Stimulated activated CD4-positive, alpha-beta T cell treated with anti-CD3 and anti-CD28 coated beads, Interleukin-1b, Interleukin-23, amount 100 ng/mL, for 48 hours (primary cell): ENCODE measurements around the gene STX8.
"Not testable (repeated sequence)": the region's sequence is repeated elsewhere in the genome, so short reads cannot be mapped to it uniquely, and the experiment has no call there.

Experiments
- DNase-seq: peaks from one replicate; pipeline ENCODE4 v3.0.0-alpha.2; 2020

The STX8 gene

GRCh38 chr17:9575381-9576101 lies at the start of gene STX8:
TSS of gene STX8 (minus strand) at chr17:9575820. CDS start at chr17:9575808, 12 bp downstream.
- DNase-seq = peak; percentile 83

- DNase-seq = no peak
Measured at GRCh38 chr17:9622961-9623360, 47.3 kb upstream of the STX8 start.

- no peak for DNase-seq
Measured at GRCh38 chr17:9615486-9615885, 39.9 kb upstream of the STX8 start.

GRCh38 chr17:9612006-9612405 lies 36.4 kb upstream of the STX8 start:
- DNase-seq = no peak

GRCh38 chr17:9611557-9611956 lies 35.9 kb upstream of the STX8 start:
- DNase-seq = no peak

- not testable (repeated sequence) for DNase-seq
Measured at GRCh38 chr17:9607058-9607457, 31.4 kb upstream of the STX8 start.

- DNase-seq = no peak
Measured at GRCh38 chr17:9606453-9606852, 30.8 kb upstream of the STX8 start.

GRCh38 chr17:9604583-9604982 lies 29.0 kb upstream of the STX8 start:
- not testable (repeated sequence) for DNase-seq

- DNase-seq = no peak
Measured at GRCh38 chr17:9598661-9599060, 23.0 kb upstream of the STX8 start.

GRCh38 chr17:9597638-9598037 lies 22.0 kb upstream of the STX8 start:
- DNase-seq = not testable (repeated sequence)

- no peak for DNase-seq
Measured at GRCh38 chr17:9594065-9594464, 18.4 kb upstream of the STX8 start.

GRCh38 chr17:9587969-9588656 lies 12.5 kb upstream of the STX8 start:
- DNase-seq = no peak

- no peak for DNase-seq
Measured at GRCh38 chr17:9577373-9577709, 1.7 kb upstream of the STX8 start.

- DNase-seq = peak; percentile 77
Measured at GRCh38 chr17:9576521-9577372, 1.1 kb upstream of the STX8 start, which contains the start of gene CFAP52. TSS of gene CFAP52 (plus strand) at chr17:9576642. CDS start at chr17:9576696, 54 bp downstream.

GRCh38 chr17:9571201-9571600 lies 4.4 kb downstream of the STX8 start:
- no peak for DNase-seq

- no peak for DNase-seq
Measured at GRCh38 chr17:9568957-9569588, 6.5 kb downstream of the STX8 start.

GRCh38 chr17:9568004-9568403 lies 7.6 kb downstream of the STX8 start:
- no peak for DNase-seq

- DNase-seq = not testable (repeated sequence)
Measured at GRCh38 chr17:9566739-9567138, 8.9 kb downstream of the STX8 start.

GRCh38 chr17:9566067-9566466 lies 9.6 kb downstream of the STX8 start:
- no peak for DNase-seq

GRCh38 chr17:9564104-9564503 lies 11.5 kb downstream of the STX8 start:
- no peak for DNase-seq

- no peak for DNase-seq
Measured at GRCh38 chr17:9557857-9558256, 17.8 kb downstream of the STX8 start.

GRCh38 chr17:9557161-9557755 lies 18.4 kb downstream of the STX8 start:
- DNase-seq = no peak

GRCh38 chr17:9554715-9555114 lies 20.9 kb downstream of the STX8 start:
- peak; percentile 54 for DNase-seq
